Stimulated activated CD4-positive, alpha-beta T cell treated with anti-CD3 and anti-CD28 coated beads, Interleukin-1b, Interleukin-23, amount 100 ng/mL, for 24 hours (primary cell): ENCODE data around the gene SCAMP2.
A peak's percentile ranks its signal among the peaks of the same experiment; 100 is the strongest.

Source experiments
- DNase-seq, 4 experiments: peaks; one replicate each; pipeline ENCODE4 v3.0.0-alpha.2; 2020; ENCODE audit warnings: low read depth in 4 of 4, low spot score in 1 of 4

SCAMP2 gene

GRCh38 chr15:74821790-74822158, 51.4 kb downstream of the SCAMP2 start:
- DNase-seq, result no peak

GRCh38 chr15:74821091-74821789, 51.9 kb downstream of the SCAMP2 start:
- DNase-seq, result no peak

- no peak for DNase-seq
Observed at GRCh38 chr15:74820056-74820455, 53.1 kb downstream of the SCAMP2 start.

GRCh38 chr15:74817370-74817737, 55.8 kb downstream of the SCAMP2 start:
- DNase-seq, result no peak

- DNase-seq, result no peak
Observed at GRCh38 chr15:74816624-74817369, 56.4 kb downstream of the SCAMP2 start.

GRCh38 chr15:74815961-74816360, 57.2 kb downstream of the SCAMP2 start:
- no peak for DNase-seq

- no peak for DNase-seq
Observed at GRCh38 chr15:74815121-74815934, 57.8 kb downstream of the SCAMP2 start.

- no peak for DNase-seq
Observed at GRCh38 chr15:74812533-74812932, 60.6 kb downstream of the SCAMP2 start, which contains the start of gene LMAN1L. TSS of gene LMAN1L (plus strand) at chr15:74812835. CDS start at chr15:74812855, 20 bp downstream.

- no peak for DNase-seq
Observed at GRCh38 chr15:74809956-74810355, 63.2 kb downstream of the SCAMP2 start.

- DNase-seq, result no peak
Observed at GRCh38 chr15:74809242-74809641, 63.9 kb downstream of the SCAMP2 start.

GRCh38 chr15:74808840-74809229, 64.3 kb downstream of the SCAMP2 start:
- DNase-seq, result no peak

- no peak for DNase-seq
Observed at GRCh38 chr15:74808078-74808839, 64.9 kb downstream of the SCAMP2 start.

GRCh38 chr15:74807282-74807681, 65.9 kb downstream of the SCAMP2 start:
- no peak for DNase-seq

GRCh38 chr15:74804935-74805334, 68.2 kb downstream of the SCAMP2 start:
- DNase-seq, result no peak

GRCh38 chr15:74802862-74803447, 70.2 kb downstream of the SCAMP2 start:
- no peak for DNase-seq

GRCh38 chr15:74802290-74802689, 70.9 kb downstream of the SCAMP2 start:
- no peak for DNase-seq

GRCh38 chr15:74801311-74801997, 71.7 kb downstream of the SCAMP2 start:
- DNase-seq, result no peak

GRCh38 chr15:74800559-74801094, 72.5 kb downstream of the SCAMP2 start:
- DNase-seq, result no peak

- DNase-seq, result peak; percentile 65 to 79 (median 75)
Observed at GRCh38 chr15:74799856-74800558, 73.2 kb downstream of the SCAMP2 start.
